H9 (cell line): ENCODE results near the gene CLEC1A. TPM values are rescaled to one million over a fixed set of nuclear protein-coding genes. Genes with fewer than 3 reads are reported as not detected.

ENCODE experiments used
- DNase-seq: peaks from one replicate; pipeline ENCODE4 v3.0.0-alpha.2; 2017
- H2AFZ ChIP-seq: one replicate; pipeline ENCODE4 v1.6.1; 2013; ENCODE audit warnings: mild to moderate bottlenecking, low read length, control low read depth, moderate library complexity
- H2AK5ac ChIP-seq: 2 replicates; pipeline ENCODE4 v1.6.1; 2013; ENCODE audit warnings: low read length, control low read depth, mixed read lengths; ENCODE audit not compliant: insufficient read length
- H2BK120ac ChIP-seq: one replicate; pipeline ENCODE4 v1.6.1; 2013; ENCODE audit warnings: low read depth, mild to moderate bottlenecking, low read length, control low read depth, inconsistent platforms; ENCODE audit not compliant: poor library complexity, severe bottlenecking
- H2BK12ac ChIP-seq: 2 replicates; pipeline ENCODE4 v1.6.1; 2013; ENCODE audit warnings: low read length, control low read depth, mixed read lengths, low read depth; ENCODE audit not compliant: insufficient read length
- H2BK15ac ChIP-seq: 2 replicates; pipeline ENCODE4 v1.6.1; 2013; ENCODE audit warnings: low read depth, low read length, control low read depth
- H2BK20ac ChIP-seq: one replicate; pipeline ENCODE4 v1.6.1; 2013; ENCODE audit warnings: low read depth, mild to moderate bottlenecking, low read length, control low read depth, inconsistent platforms; ENCODE audit not compliant: poor library complexity, severe bottlenecking
- H2BK5ac ChIP-seq: 2 replicates; pipeline ENCODE4 v1.6.1; 2013; ENCODE audit warnings: low read length, control low read depth, mixed read lengths; ENCODE audit not compliant: insufficient read length
- H3K14ac ChIP-seq: 2 replicates; pipeline ENCODE4 v1.6.1; 2013; ENCODE audit warnings: low read length, control low read depth; ENCODE audit not compliant: insufficient read depth
- H3K18ac ChIP-seq: 2 replicates; pipeline ENCODE4 v1.6.1; 2013; ENCODE audit warnings: low read depth, mild to moderate bottlenecking, mixed read lengths, low read length, control low read depth; ENCODE audit not compliant: insufficient read length
- H3K23ac ChIP-seq: 2 replicates; pipeline ENCODE4 v1.6.1; 2013; ENCODE audit warnings: low read length, control low read depth, mixed read lengths, low read depth; ENCODE audit not compliant: insufficient read length
- H3K23me2 ChIP-seq: 2 replicates; pipeline ENCODE4 v1.6.1; 2013; ENCODE audit warnings: low read depth, mild to moderate bottlenecking, mixed read lengths, low read length, control low read depth; ENCODE audit not compliant: insufficient read length, poor library complexity, severe bottlenecking
- H3K27ac ChIP-seq: 2 replicates; pipeline ENCODE4 v1.5.1; 2013; ENCODE audit warnings: low read length, control low read depth, mixed read lengths, low read depth; ENCODE audit not compliant: insufficient read length
- H3K27me3 ChIP-seq: 2 replicates; pipeline ENCODE4 v1.6.1; 2013; ENCODE audit warnings: low read length, control low read depth, inconsistent platforms; ENCODE audit not compliant: insufficient read depth
- H3K4ac ChIP-seq: 2 replicates; pipeline ENCODE4 v1.6.1; 2013; ENCODE audit warnings: low read depth, mild to moderate bottlenecking, control low read depth, inconsistent platforms, low read length, moderate library complexity
- H3K4me1 ChIP-seq: 2 replicates; pipeline ENCODE4 v1.6.1; 2013; ENCODE audit warnings: low read length, control low read depth, inconsistent platforms; ENCODE audit not compliant: insufficient read depth
- H3K4me2 ChIP-seq: 2 replicates; pipeline ENCODE4 v1.6.1; 2013; ENCODE audit warnings: low read length, control low read depth, mixed read lengths; ENCODE audit not compliant: insufficient read length, insufficient read depth
- H3K56ac ChIP-seq: 2 replicates; pipeline ENCODE4 v1.6.1; 2013; ENCODE audit warnings: low read depth, mild to moderate bottlenecking, mixed read lengths, low read length, control low read depth; ENCODE audit not compliant: insufficient read length
- H3K79me1 ChIP-seq: 2 replicates; pipeline ENCODE4 v1.6.1; 2013; ENCODE audit warnings: low read depth, mild to moderate bottlenecking, moderate library complexity, low read length, control low read depth, inconsistent platforms; ENCODE audit not compliant: insufficient read depth, poor library complexity, severe bottlenecking
- H3K79me2 ChIP-seq: 2 replicates; pipeline ENCODE4 v1.6.1; 2013; ENCODE audit warnings: low read length, control low read depth, inconsistent platforms; ENCODE audit not compliant: insufficient read depth
- H3K9ac ChIP-seq: 2 replicates; pipeline ENCODE4 v1.6.1; 2013; ENCODE audit warnings: low read length, control low read depth, mixed read lengths; ENCODE audit not compliant: insufficient read length; ENCODE audit errors: extremely low read depth
- H3K9me3 ChIP-seq: one replicate; pipeline ENCODE4 v1.6.1; 2013; ENCODE audit warnings: low read depth, low read length, inconsistent platforms; ENCODE audit not compliant: control insufficient read depth
- H3T11ph ChIP-seq: one replicate; pipeline ENCODE4 v1.6.1; 2013; ENCODE audit warnings: mild to moderate bottlenecking, low read length, control low read depth, inconsistent platforms
- H4K20me1 ChIP-seq: one replicate; pipeline ENCODE4 v1.6.1; 2013; ENCODE audit not compliant: control insufficient read depth, insufficient read length, insufficient read depth
- H4K5ac ChIP-seq: 2 replicates; pipeline ENCODE4 v1.6.1; 2013; ENCODE audit warnings: low read depth, mild to moderate bottlenecking, mixed read lengths, low read length, control low read depth; ENCODE audit not compliant: insufficient read length
- H4K8ac ChIP-seq: replicated peaks from 2 replicates; pipeline ENCODE4 v1.6.1; 2013; ENCODE audit warnings: low read length, control low read depth, mixed read lengths, low read depth; ENCODE audit not compliant: insufficient read length
- H4K91ac ChIP-seq: 2 replicates; pipeline ENCODE4 v1.6.1; 2013; ENCODE audit warnings: low read depth, mild to moderate bottlenecking, moderate library complexity, mixed read lengths, low read length, control low read depth; ENCODE audit not compliant: insufficient read length
- H3K27ac Mint-ChIP-seq, 3 experiments: 2 replicates in 2 of 3; 3 replicates in 1 of 3; pipeline ENCODE4 v1.8.0; 2020 to 2021; ENCODE audit warnings: mixed read lengths in 3 of 3, mild to moderate bottlenecking in 1 of 3, moderate library complexity in 1 of 3
- H3K27me3 Mint-ChIP-seq: 2 replicates; pipeline ENCODE4 v1.8.0; 2021; ENCODE audit warnings: low read depth, mild to moderate bottlenecking, moderate library complexity, mixed read lengths
- H3K36me3 Mint-ChIP-seq, 3 experiments: 2 replicates in 2 of 3; 3 replicates in 1 of 3; pipeline ENCODE4 v1.8.0; 2020 to 2021; ENCODE audit warnings: low read depth in 3 of 3, mixed read lengths in 3 of 3; ENCODE audit not compliant: insufficient read depth in 1 of 3
- H3K4me1 Mint-ChIP-seq, 2 experiments: 2 replicates each; pipeline ENCODE4 v1.8.0; 2020; ENCODE audit warnings: mixed read lengths in 2 of 2
- H3K4me3 Mint-ChIP-seq, 2 experiments: 2 replicates in 1 of 2; 3 replicates in 1 of 2; pipeline ENCODE4 v1.8.0; 2020 to 2021; ENCODE audit warnings: mild to moderate bottlenecking in 2 of 2, mixed read lengths in 2 of 2, moderate library complexity in 1 of 2
- H3K9me3 Mint-ChIP-seq, 2 experiments: 2 replicates in 1 of 2; 3 replicates in 1 of 2; pipeline ENCODE4 v1.8.0; 2020; ENCODE audit warnings: mild to moderate bottlenecking in 2 of 2, mixed read lengths in 2 of 2, moderate library complexity in 1 of 2
- CTCF ChIP-seq: fragments of 200-600 bp; sonication (generic); conservative IDR thresholded peaks from 3 replicates; pipeline ENCODE4 v1.8.0; 2021; ENCODE audit warnings: antibody characterized with exemption, mild to moderate bottlenecking
- WGBS: extraction: QIAGEN DNeasy Blood & Tissue Kit; methylation state at CpG from one replicate; pipeline ENCODE4 v1.1.7; 2013; ENCODE audit warnings: missing lambda C conversion rate, low lambda C conversion rate, mixed read lengths; ENCODE audit not compliant: insufficient read length; ENCODE audit errors: extremely low coverage; 5-methylcytosine and 5-hydroxymethylcytosine counted together
- total RNA-seq: library from RNA; stranded (reverse); gene quantifications from 2 replicates; pipeline ENCODE4 v1.2.1, GENCODE V29; 2021

The CLEC1A gene
- total RNA-seq, 1 experiment from 2014 or later, result not detected

- no peak overlapping the region for H2AK5ac ChIP-seq
- no peak overlapping the region for H3K27ac ChIP-seq
- no peak overlapping the region for H4K91ac ChIP-seq
- Mint-ChIP-seq H3K36me3 (no peaks in the 10 kb centered on the region), H3K27ac (no peak overlapping the region), H3K4me3 (no peak overlapping the region), H3K27me3 (no peaks in the 10 kb centered on the region), H3K4me1 (no peaks in the 10 kb centered on the region), H3K9me3 (no peaks in the 10 kb centered on the region)
- no peak overlapping the region for H2BK20ac ChIP-seq
- no peak overlapping the region for H3K18ac ChIP-seq
- H2BK12ac ChIP-seq, result no peak overlapping the region
- H2BK120ac ChIP-seq, result no peak overlapping the region
- H3K23ac ChIP-seq, result no peak overlapping the region
- H2BK15ac ChIP-seq, result no peak overlapping the region
- no peaks in the 10 kb centered on the region for H3K4me1 ChIP-seq
- H3K4ac ChIP-seq, result no peak overlapping the region
- no peak overlapping the region for H4K5ac ChIP-seq
- H2BK5ac ChIP-seq, result no peak overlapping the region
- peaks cover 2% of the 10 kb centered on the region; the same call in 1 of the 2 replicates for H3K79me2 ChIP-seq
- H3K56ac ChIP-seq, result no peak overlapping the region
- no peak overlapping the region for H4K8ac ChIP-seq
- TF ChIP-seq CTCF, result no peak
- H3K9me3 ChIP-seq, result no peaks in the 10 kb centered on the region
- no peak overlapping the region for H3K9ac ChIP-seq
- WGBS, result no CpG with 5 or more reads among the region's 5 CpGs
- no peak overlapping the region for H2AFZ ChIP-seq
- H3T11ph ChIP-seq, result no peak overlapping the region
- DNase-seq, result no peak
- H3K14ac ChIP-seq, result no peak overlapping the region
- H3K27me3 ChIP-seq, result no peaks in the 10 kb centered on the region; the same call in 1 of the 2 replicates
- H3K4me2 ChIP-seq, result no peak overlapping the region
- H4K20me1 ChIP-seq, result no peaks in the 10 kb centered on the region
- no peaks in the 10 kb centered on the region for H3K79me1 ChIP-seq
- no peaks in the 10 kb centered on the region for H3K23me2 ChIP-seq
Observed at GRCh38 chr12:10073261-10073660, 25.5 kb downstream of the CLEC1A start.
